NCI-H69 (cell line): ENCODE data around the gene METRNL.
"Not testable (repeated sequence)": the region's sequence is repeated elsewhere in the genome, so short reads cannot be mapped to it uniquely, and the experiment has no call there.

Source experiments
- DNase-seq: peaks from one replicate; lab custom pipeline; 2025; lab: John Stamatoyannopoulos, UW

METRNL gene

DNA sequence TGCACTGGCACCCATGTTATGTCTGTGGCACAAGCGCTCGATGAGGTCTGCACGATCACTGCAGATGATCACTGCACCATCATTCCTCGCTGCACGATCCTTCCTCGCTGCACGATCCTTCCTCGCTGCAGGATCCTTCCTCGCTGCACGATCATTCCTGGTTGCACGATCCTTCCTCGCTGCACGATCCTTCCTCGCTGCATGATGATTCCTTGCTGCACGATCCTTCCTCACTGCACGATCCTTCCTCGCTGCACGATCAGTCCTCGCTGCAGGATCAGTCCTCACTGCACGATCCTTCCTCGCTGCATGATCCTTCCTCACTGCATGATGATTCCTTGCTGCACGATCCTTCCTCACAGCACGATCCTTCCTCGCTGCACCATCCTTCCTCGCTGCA lies 29.3 kb downstream of the METRNL start:
- no peak for DNase-seq

- DNase-seq: no peak
These were observed 30.0 kb downstream of the METRNL start for GRCh38 chr17:83109386-83109785.

- peak; percentile 28 for DNase-seq
These were observed 30.6 kb downstream of the METRNL start for GRCh38 chr17:83109793-83110645.

GRCh38 chr17:83110735-83111134 lies 31.3 kb downstream of the METRNL start:
- no peak for DNase-seq

DNA sequence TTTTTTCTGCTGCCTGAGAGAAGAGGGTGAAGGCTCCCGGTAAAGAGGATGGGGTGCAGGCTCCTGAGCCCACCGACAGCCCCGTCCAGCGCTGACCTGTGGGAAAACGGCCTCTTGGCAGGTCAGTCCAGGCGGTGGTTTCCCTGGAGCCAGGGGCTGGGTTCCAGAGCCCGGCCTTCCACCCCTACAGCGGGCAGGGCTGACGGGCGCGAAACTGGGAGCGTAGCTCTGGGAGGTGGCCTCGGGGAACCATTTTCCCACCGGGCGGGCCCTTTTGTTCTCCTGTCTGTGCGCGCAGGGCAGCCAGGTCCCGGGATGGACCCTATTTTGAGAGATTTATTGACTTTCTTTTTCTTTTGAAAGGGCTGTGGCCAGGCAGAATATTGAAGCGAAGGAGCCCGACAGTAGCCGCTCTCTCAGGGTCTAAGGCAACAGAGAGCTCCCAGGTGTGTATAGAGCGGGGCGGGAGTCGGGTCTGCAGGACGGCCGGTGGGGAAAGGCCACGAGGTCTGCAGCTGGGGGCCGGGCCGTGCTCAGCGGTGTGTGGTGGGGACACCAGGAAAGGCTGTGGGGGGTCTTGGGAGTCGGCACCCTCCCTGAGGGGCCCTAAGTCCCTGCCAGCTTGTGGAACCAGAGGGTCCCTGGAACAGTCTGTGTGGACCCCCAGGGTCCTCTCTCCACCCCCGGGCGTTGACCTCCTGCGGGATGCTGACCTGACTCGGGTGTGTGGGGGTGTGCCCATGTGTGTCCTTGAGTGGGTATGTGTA lies 32.3 kb downstream of the METRNL start:
- no peak for DNase-seq

- DNase-seq: no peak
These were observed 34.0 kb downstream of the METRNL start for GRCh38 chr17:83113381-83113780.

DNA sequence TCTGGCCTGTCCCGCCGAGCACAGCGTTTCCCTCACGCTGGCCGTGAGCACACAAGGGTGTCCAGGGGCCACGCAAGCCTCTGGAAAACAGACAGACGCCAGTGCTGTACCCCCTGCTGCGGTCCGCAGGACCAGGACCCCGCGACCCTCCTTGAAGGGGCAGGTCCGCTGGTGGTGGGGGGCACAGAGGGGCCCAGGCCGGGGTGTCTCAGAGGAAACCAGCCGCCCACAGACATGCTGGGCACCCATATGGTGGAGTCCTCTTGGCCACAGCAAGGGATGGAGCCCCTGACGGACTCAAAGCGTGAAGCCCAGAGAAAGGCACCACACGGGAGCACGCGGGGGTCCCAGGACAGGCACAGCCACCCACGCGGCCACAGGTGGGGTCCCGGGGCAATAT lies 34.4 kb downstream of the METRNL start:
- DNase-seq: no peak

DNA sequence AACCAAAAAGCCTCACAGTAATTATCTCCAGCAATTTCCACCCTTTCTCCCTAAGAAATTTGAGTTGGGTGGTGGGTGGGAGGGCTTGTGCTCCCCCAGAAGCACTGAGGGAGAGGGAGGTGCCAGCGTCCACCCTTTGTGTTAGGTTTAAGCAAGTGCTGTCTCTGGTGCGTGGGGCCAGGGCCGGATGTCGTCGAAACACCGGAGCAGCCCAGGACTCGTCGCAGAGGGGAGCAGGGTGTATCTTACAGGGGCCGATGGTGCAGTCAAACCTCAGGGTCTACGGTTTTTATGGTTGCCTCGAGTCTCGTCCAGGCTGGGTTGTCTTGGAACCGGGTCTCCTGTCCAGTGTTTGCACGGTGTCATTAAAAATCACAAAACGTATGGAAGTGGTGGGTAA lies 35.3 kb downstream of the METRNL start:
- DNase-seq: no peak

DNA sequence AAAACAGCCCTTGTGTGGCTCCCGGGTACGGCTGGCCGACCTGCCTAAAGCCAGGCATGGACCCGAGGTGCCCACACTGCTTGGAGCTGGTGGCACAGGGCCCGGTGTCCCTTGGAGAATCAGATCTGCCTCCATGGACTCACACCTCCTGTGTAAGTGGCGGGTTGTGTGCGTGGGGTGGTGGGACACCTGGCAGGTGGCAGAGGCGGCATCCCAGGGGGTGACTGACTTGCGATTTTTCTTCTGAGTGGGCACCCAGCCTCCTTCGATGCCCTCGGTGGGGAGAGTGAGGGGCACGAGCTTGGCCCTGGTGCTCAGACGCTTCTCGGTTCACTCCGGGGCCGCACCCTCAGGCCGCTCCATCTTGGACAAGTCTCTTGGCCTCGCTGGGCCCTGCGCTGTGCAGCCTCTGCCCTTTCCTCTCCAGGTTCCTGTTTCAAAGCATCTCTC lies 35.8 kb downstream of the METRNL start:
- DNase-seq: no peak

DNA sequence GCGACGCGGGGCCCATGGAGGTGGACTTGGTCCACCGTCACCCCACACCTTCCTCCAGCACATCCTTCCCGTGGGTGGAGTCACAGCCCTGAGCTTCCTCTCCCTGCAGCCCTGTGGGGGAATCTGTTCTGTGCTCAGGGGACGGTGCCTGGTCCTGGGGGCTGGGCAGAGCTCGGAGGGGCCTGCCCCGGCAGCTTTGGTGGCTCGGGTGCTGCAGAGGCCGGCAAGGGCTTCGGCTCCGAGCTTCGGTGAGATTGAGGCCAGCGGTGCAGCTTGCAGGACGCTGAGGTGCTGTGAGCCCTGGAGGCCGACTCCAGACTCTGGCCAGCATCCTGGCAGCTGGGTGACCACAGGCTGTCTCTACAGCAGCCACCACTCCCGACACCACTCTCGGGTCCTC lies 36.4 kb downstream of the METRNL start:
- DNase-seq: no peak

DNA sequence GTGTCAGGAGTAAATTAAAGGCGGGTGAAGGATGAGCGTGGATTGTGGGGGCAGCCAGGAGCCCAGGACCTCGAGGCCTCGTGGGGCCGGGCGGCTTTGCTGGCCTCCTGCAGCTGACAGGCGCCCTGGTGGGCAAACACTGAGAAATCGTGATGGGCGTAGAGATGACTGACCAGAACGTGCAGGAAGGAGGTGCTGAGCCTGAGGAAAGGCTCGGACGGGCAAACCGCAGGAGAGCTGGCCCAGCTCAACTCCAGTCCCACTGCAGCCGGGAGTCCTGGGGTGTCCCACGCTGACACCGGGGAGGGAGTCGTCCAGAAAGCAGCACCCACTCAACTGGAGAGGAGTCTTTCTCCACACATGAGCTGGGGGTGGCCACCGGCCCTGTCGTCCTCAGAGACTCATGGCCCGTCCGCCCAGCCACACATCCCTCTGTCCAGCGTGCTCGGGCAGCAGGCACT lies 36.9 kb downstream of the METRNL start:
- DNase-seq: no peak

DNA sequence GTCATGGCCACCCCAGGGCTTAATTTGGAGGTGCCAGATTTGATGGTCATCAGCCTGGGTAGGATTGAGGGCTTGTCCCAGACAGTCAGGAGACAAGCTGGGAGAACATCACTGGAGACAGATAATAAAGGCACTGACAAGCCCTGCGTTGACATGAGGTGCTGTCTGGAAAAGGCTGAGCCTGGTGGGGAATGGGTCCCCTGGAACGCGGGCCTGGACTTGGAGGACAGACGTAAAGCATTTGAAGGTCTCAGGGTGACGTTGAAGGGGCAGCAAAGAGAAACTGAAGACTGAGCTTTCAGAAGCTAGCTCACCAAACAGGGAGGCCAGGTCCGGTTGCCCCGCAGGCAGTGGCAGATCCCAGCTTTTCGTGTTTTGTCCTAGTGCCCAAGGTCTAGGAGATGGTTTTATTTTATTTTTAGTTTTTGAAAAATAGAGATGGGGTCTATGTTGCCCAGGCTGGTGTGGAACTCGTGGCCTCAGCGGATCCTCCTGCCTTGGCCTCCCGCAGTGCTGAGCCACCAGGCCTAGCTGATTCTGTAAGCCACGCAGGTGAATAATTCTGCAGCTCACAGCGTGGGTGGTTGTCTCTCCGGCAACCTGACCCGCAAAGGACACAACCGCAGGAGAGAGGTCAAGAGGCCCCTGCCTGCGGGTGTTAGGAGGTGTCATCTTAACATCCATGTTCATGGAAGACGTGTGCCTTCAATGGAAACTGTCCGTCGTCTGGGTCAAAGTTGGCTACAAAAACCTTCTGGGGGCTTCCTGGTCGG lies 37.6 kb downstream of the METRNL start:
- no peak for DNase-seq

DNA sequence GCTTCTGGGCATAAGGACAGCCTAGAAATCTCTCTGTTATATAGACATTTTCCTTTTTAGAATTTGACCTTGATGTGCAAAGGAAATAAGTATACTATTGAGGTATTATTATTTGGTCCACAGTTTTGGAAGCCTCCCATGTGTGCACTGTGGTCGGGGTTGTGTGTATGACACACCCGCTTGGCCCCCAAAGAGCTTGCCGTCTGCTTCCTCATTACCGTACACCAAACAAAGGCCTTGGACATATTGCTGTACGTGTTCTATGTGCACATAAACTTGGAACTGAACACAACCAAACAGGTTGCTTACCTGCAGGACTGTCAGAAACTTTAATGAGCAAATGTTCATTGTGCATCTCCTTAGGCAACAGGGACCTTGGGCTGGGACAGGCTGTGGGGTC lies 38.2 kb downstream of the METRNL start:
- DNase-seq: no peak

DNA sequence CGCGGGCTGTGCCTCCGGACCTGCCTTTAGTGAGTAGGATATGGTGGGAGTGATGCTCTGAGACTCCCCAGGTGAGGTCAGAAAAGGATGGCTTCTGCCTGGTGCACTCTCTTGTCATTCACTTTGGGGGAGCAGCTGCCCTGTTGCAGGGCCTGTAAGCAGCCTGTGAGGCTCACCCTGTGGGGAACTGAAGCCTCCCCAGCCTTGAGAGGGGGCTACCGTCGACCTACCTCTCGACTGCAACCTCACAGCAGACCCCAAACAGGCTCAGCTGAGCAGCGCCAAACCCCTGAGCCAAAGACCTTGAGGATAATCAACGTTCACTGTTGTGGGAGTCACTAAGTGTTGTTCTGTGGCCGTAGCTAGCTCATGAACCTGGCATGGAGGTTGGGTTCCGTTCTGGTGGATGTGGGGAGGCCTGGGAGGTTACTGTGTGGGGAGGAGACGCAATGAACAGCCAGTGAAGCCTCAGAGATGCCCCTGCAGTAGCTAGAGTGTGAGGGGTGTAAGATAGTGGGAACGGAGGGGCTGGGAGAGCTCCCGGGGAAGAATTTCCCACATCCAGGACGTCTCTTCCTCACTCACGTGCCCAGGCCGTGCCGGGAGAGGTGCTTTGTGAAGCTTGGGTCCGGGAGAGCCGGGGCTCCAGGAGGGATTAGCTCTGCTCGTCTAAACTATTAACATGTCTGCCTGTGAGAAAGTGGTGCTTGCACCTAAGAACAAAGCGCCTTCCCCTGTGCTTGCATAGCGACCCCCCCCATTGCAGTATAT lies 38.8 kb downstream of the METRNL start:
- DNase-seq: no peak

DNA sequence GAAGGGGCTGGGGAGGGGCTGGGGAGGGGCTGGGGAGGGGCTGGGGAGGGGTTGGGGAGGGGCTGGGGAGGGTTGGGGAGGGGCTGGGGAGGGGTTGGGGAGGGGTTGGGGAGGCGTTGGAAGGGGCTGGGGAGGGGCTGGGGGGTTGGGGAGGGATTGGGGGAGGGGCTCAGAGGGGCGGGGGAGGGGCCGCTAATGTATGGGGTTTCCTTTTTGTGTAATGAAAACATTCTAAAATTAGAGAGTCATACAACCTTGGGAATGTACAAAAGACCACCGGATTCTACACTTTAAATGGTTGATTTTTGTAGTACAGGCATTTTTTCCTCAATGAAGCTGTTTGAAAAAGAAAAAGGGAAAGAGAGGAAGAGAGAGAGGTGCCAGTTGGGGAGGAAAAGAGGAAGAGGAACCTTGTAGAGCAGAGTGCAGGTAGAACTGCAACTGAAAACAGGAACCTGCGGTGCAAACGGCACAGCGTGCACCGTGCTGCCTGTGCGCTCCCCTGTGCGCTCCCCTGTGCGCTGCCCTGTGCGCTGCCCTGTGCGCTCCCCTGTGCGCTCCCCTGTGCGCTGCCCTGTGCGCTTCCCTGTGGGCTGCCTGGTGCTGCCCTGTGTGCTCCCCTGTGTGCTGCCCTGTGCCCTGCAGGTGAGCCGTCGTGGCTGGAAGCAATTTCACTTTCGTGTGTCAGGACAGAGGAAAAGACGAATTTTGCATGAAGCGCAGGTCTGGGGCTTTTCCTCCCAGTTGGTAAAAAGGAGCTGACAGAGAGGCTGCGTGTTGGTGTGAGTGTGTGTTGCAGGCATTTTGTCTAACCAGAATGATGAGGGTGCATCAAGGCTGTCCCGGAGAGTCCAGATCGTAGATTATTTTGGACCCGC lies 40.8 kb downstream of the METRNL start:
- DNase-seq: no peak

DNA sequence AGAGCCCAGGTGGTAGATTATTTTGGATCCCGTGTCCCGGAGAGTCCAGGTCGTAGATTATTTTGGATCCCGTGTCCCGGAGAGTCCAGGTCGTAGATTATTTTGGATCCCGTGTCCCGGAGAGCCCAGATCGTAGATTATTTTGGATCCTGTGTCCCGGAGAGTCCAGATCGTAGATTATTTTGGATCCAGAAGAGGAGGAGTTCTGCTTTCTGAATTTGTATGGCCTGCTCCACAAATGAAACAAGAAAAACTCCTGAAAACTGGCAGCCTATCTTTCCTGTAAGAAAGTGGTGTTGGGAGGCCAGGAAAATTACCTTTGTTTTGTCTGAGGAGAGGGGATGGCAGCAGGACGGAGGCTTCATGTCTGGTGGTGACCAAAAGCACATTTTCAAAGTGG lies 42.1 kb downstream of the METRNL start:
- DNase-seq: not testable (repeated sequence)

DNA sequence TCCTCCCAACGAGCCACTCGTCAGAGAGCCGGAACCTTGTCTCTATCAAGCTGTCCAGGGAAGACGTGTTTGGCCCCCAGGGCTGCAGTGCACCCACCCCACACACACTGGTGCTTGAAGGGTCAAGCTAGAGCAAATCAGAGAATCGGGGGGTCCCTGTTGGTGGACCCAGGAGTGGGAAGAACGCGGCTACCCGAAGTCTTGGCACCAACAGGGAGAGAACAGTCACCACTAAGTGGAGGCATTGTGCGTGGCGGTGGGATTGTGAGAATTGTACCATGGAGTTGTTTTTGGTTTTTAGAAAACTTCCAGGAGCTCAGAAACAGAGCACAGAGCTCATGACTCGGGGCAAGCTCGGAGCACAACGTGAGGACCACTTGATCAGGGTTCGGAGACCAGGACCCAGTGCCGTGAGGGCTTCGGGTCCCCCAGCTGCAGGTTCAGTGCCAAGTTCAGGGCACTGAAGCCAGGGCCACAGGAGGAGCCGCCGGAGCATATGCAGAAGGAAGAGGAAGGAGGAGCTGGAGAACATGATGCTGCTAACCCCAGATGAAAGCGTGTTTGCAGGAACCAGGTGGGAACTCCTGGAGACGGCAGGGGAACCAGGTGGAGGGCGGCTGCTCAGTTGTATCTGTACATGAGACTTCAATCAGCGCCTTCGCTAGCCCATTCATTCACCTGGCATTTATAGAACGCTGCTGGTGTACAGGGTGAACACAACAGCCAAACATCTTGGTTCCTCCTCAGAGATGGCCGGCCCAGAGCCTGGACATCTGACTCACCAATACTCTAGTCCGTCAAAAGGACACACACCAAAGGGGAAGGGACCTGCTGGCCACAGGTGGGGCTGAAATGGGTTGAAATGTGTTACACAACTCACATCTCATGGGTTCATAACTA lies 42.8 kb downstream of the METRNL start:
- no peak for DNase-seq

DNA sequence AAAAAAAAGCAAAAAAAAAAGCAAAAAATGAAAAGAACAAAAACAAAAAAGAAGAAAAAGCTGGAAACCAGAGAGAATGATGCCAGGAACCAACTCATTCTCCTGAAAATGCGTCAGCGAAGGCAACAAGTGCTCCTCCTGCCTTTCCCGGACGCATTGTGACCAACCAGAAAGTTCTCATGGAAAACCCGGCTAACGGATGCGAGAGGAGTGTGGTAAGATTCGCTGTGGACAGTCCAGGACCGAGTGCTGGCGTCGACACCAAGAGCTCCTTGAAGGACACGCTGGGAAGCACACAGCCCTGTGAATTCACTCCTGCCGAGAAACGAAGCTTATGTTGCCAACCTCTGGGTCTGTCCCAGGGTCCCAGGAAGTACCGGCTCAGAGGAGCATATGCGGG lies 43.4 kb downstream of the METRNL start:
- no peak for DNase-seq
